HG03432 (cell line): ENCODE results near the gene ACOT12.
A peak's percentile ranks its signal among the peaks of the same experiment; 100 is the strongest.
"Not testable (repeated sequence)": the region's sequence is repeated elsewhere in the genome, so short reads cannot be mapped to it uniquely, and the experiment has no call there.

Experiments
- ATAC-seq: cut with Tn5 transposase; IDR thresholded peaks from one replicate; pipeline ENCODE4 v1.9.1; 2021; ENCODE audit warnings: mild to moderate bottlenecking, moderate library complexity; ENCODE audit not compliant: unreplicated experiment

The ACOT12 gene

DNA sequence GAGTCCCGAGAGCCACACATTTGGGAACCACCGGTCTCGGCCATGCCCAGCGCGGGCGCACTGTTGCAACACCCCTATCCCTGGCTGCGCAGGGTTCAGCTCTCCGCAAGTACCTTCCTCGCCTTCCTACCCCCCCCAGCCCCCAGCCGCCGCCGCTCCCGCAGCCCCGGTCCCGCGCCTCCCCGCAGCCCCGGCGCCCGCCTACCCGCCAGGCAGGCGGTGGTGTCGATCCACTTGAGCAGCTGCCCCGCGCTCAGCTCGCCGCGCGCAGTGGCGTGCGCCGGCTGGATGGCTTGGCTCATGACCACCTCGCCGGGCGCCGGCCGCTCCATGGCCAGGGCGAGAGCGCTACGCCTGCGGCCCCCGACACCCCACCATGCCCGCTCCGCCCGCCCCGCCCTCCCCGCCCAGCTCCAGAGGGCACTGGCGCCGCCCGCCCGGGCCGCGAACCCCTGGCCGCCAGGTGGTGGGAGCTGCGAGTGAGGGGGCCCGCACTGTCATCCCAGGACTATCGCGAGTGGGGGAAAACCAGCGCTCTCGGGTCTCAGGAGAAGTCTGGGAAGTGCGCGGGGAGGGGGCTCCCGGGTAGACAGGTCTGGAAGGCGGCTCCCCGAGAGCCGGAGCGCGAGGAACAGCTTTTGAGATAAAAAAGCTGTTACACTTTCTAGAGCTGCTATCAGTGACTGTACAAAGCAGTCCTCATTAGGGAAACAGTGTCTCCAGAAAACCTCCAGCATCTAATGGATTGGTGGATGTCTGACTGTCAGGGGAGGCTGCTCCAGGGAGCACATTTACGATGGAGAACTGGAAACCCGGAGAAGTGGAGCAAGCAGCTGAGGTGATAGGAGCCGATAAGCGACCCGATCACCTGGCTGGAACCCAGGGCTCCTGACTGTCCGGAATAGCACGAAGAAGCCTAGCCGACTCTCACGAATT, at the start of gene ACOT12:
Gene ACOT12, minus strand, starts transcription at position 352 of the 936 bp plus-strand sequence. Its CDS starts 20 bp downstream, at position 332.
- ATAC-seq, result no peak

DNA sequence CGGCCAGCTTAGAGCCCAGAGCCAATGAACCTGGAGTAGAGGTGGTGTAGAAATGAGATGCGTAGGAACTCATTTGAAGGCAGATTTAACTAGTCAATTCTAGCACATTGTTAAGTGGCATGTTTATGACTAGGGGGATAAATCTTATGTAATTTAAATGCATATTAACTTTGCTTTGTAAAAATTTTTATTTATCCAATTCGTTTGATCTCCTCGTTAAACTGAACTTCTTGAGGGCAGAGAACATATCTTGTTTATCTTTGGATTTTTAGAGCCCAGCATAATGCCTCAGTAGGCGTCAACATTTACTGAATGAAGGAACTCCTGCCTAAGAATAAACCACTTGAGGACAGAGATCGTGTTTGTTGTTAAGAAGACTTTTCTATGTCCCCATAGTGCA, 41.1 kb upstream of the ACOT12 start:
- ATAC-seq, result no peak

DNA sequence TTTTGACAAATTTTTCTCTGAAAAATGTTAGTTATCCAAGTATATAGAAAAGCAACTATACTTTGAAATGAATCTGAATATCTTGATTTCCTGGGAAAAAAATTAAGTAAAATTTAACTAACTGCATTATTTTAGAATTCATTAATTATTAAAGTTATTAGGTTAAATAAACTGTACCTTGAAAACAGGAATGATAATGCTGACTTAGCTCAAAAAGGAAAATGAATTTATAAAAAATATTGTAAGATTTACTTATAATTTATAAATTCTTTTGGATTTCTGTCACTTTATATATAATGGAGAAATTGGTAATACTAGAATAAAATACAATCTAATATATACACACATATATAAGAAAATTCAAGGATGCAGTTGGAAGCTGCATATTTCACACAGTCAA, 36.1 kb upstream of the ACOT12 start:
- no peak for ATAC-seq

DNA sequence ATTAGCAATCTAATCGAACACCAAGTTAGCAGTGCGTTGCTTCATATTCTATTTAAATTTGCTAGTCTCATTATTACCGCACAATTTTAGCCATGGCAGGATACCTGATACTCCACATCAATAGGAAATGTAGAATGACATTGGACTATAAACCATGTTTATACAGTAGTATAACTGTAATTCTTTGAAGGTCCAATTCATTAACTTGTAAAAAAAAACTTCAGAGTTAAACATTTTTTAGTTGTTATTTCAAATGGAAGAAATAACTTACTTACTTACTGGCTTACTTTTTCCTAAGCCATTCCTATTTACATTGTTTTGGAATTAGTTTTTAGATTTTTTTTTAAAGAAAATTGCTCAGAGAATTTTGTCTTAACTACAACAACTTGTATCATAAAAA, 35.4 kb upstream of the ACOT12 start:
- ATAC-seq, result no peak

DNA sequence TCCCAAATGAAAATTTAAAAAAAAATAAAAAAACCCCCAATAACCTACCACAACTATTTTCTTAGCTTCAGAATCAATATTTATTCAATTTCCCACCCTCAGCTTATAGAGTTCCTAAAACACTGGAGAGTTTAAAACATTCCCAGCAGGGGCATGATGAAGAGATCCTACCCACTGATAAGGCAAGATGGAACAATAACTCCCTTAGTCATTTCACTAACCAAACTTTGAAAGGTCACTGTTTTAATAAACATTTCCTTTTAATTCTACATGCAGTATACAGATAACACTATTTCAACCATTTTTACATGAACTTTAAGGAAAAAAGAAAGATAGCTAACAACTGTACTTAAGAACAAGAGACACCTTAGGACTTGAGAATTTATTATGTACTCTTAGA, 34.9 kb upstream of the ACOT12 start:
- no peak for ATAC-seq

DNA sequence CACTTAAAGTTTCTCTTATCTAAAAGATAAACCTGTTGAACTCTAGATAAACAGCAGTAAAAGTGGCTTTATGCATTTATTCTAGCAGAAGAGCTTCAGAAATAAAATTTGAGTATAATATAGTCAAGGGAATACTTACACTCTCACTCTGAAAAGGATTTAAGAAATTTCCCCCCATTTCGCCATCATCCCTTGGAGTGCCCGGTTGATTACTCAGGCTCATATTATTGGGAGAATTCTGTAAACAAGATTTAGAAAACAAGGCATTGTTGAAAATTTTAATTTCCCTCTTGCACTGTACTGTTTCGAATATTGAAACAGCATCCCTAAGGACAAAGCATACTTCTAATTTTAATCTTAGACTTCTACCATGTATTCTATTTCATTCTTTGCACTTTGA, 34.5 kb upstream of the ACOT12 start:
- ATAC-seq, result no peak

DNA sequence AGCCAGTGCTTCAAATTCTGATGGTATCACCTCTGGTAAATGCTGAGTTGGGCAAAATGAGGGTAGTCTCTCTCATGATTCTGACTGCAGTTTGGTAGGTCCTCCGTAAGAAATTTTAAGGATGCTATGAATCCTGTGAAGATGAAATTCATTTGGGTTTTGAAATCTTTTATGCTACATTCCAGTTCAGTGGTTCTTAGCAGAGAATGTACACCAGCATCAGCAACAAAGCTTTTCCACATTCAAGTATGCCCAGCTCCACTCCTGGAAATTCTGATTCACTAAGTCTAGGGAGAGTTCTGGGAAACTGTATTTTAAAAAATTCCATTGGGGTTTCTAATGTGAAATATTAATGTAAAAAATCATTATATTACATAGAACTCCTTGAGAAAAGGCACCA, 33.6 kb upstream of the ACOT12 start:
- no peak for ATAC-seq

DNA sequence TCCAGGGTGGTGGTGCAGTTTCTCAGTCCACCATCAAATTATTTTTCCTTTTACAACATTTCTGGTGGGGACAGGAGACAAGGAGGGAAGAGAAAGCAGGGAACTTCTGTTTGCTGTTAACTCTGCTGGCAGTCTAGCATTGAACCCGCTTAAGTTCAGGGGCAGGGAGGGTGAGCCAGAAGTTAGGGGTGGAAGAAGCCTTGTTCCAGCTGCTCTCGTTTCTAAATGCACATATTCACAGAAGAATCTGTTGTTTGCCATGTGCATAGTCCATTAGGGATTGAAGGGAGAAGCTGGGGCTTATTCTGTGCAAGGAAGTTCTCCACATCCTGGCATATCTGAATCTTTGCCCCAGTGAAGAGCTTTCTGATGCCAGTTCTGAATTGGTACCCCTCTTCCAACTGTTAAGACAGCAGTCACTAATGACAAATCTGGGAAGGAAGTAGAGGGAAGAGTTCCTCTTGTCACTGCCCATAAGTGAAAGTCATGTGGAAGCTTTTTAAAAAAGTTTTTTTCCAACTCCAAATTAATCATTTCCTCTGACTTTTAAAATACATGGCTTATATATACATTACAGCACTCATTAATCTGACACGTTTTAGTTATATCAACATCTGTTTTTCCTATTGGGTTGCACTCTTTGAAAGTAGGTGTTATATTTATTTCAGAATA, 32.6 kb upstream of the ACOT12 start:
- no peak for ATAC-seq

DNA sequence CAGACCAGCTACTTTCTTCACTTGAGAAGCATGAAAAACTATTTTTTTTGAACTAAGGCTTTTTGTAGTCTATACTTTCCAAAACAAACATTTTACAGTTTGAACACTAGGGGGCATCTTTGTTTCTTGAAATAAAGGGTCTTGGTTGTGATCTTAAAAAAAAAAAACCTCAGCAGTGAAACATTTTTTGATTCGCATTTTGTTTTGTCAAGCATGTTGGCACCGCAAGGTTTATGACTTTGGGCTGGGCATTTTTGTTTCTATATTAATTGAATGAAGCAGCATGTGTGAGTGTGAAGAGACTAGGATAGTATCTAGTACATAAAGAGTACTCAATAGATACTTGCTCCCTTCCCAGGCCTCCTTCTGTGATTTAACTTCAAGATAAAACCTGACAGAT, 31.6 kb upstream of the ACOT12 start:
- ATAC-seq, result no peak

DNA sequence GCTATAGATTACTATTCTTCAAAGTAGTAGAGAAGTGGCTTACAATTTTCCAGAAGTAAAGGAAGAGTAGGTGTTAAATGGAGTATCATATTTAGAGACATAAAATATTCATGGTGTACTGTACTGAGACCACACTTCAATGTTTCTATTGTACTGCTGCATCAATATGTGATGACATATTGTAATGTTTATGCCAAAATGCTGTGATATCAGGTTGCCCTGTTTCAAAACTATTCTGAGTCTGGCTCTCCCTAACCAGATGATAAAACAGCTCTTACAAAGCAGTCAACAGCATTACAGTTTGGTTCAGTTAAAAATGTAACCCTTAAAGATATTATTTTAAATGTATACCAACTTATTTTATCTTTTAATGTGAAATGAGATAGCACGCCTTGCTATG, 30.8 kb upstream of the ACOT12 start:
- ATAC-seq, result no peak

DNA sequence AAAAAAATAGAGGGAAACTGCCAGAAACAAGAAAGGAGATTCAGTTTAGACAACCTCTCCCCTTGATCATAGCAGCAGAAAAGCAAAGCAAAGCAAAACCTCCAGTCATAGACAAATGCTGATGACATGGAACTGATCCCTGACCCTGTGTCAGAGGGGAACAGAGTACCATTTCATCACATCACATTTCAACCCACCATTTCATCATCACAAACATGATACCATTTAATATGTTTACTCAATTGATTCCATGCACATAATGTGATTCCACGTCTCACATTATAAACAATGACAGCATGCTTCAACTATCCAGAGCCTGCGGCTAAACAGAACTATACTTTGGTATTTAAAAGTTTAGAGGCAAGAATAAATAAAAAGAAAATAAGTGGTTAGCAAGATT, 28.7 kb upstream of the ACOT12 start:
- ATAC-seq, result no peak

DNA sequence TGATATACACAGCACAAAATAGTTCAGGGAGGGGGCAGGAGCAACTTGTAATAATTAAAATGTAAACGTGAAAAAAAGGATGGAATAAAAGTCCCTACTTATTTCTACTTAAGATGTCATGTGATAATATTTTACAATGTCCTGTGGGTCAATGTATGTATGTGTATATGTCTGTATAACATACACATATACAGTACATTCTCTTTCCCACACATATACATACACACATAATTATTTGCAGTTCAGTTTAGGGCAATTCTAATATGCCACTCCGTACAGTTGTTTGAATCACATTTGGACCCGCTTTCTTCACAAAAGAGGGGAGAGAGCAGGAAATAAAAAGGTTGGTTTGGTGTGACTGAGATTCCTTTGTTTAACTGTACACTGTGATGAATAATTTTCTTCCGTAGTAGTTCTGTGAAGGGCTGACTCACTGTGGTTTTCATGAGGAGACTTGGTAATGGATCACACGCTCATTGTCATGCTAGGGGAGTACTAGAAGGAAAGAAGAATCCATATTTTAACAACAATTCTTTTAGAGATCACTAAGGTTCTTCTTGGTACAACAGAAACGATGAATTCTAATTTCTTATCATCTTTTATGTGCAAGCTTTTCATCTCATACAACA, 26.2 kb upstream of the ACOT12 start:
- ATAC-seq, result peak; percentile 66

DNA sequence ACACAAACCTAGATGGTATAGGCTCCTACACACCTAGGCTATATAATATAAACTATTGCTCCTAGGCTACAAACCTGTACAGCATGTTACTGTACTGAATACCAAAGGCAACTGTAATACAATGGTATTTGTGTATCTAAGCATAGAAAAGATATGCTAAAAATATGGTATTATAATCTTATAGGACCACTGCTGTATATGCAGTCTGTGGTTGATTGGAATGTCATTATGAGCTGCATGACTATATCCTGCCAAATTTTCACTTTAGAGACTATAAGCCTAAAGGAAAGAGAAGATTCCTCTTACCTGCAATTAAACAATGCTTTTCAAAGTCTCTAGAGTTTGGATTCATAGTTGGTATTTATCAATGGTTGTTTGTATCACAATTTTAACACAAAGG, 24.7 kb upstream of the ACOT12 start:
- ATAC-seq, result no peak

DNA sequence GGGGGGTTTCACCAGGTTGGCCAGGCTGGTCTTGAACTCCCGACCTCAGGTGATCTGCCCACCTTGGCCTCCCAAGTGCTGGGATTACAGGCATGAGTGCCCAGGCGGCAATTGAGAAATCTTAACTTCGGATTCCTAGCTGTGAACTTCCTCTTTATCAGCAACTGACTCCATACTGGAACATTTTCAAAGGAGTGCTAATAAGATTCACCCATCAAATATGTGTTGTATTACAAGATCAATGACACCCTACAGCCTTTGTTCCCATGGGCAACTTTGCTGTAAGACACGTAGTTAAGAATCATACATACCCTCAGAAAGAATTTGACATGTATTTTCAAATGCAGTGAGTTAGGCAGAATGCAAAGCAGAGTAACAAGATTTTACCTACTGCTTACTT, 23.1 kb upstream of the ACOT12 start:
- ATAC-seq, result no peak

DNA sequence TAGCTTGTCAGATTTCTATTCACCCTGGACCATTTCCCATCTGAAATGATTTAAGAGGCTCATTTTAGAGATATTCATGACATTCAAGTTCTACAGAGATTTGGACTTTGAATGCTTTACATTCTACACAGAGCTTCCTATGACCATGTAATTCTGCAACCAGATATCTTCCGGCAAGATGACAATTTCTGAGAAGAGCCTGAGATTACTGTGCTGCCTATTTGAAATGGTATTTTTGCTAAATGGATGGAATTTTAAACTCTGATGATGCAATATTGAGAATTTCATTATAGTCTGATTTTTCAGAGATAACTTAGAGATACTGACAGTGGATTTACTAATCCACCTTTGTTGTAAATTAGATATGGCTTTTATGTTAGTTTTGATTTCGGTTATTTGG, 16.0 kb upstream of the ACOT12 start:
- ATAC-seq, result no peak

DNA sequence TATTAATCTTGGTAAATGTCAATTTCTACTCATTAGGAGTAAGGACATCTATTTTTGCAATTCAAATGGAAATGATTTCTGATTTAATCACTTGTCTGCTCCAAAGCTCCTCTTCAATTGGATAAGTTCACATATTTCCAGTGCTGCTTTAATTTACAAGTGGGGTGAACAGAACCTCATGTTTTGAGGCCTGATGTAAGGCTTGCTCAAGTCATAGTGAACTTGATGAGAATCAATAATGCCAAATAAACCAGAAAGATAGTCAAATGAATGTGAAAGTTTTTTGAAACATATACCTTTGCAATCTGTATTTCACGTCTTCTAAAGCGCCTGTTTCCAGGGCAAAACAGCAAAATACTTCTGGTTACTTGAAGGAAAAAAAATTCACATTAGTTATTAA, 15.4 kb upstream of the ACOT12 start:
- ATAC-seq, result no peak

DNA sequence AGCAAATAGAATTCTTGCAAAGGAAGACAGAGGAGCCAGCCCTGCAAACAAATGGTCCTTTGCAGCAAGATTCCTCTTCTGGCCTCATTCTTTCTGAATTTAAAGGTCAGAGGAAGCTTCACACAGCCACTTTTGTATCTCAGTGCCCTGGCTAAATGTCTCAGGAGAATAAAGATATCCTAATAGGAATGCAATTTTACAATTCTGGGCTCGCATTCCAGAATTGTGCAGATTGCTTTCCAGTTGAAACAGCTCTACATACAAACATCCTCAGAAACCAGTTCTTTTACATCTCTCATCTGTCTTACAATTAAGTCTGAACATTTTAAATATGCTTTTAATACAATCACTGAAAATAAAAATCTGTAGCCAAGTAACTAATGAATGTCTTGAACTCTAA, 14.6 kb upstream of the ACOT12 start:
- no peak for ATAC-seq

DNA sequence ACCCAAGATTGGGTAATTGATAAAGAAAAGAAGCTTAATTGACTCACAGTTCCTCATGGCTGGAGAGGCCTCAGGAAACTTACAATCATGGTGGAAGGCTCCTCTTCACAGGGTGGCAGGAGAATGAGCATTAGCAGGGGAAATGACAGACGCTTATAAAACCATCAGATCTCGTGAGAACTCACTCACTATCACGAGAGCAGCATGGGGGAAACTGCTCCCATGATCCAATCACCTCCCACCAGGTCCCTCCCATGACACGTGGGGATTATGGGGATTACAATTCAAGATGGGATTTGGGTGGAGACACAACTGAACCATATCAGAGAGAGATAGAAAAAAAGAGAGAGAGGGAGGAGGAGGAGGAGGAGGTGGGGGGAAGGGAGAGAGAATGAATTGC, 13.9 kb upstream of the ACOT12 start:
- not testable (repeated sequence) for ATAC-seq

DNA sequence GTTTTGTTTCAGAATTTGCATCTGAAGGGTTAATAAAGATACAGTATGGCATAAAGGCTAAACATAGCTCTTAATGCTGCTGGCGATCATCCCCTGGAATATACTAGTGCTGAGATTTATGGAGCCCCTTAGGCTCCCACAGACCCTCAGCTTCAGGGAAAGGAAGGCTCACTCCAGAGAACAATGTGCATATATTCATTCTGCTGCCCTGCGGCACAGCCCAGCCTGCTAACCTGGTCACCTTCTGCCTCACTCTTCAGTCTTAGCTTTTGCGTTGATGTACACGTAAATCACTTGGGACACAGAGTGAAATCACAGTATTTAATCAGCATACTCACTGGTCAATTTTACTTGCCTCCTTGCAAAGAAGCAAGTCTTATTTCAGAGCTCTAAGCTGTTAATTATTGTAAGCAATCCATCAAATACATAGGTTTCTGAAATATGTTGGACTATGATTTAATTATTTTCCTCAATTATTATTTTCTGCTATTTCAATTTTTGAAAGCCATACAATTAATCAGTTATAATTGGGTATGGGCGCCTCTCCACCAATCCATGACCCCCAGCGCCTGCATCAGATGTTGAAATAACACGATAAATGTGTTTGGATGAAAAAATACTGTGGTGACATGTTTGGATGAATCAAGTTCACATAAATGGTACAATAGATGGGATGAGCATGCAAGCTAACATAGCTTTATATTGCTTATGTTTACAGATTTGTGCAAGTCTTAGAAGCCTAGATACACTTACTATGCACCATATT, 11.4 kb upstream of the ACOT12 start:
- no peak for ATAC-seq

DNA sequence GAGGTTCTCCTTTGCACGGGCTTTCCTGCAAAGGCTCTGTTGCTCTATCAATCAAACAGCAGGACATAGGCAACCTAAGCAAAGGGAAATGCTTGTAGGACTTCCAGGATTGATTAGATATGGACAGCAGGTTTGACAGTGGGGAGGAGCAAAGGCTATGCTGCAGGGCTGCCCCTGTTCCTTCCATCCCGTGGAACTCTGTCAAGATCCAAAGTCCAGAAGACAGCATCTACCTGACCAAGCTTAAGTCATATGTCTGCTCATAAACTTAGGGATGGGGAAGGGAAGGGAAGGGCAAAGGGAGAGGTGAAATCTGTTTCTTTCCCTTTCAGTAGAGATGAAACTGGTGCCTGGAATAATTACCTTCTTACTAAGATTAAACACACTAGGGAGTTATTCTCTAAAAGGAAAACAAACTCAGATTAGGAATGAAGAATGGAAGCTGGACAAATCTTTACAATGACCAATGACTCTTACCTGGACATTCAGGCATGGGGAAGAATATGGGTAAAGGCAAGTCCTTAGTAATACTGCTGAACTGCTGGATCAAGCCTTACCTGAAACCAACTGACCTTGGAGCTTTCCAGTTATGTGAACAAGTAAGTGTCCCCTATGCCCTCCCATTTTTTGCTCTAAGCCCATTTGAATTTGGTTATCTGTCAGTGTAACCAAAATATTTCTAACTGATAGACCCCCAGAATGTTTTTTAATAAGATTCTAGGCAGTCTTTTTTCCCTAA, 8.4 kb upstream of the ACOT12 start:
- ATAC-seq, result no peak
